Fibroblast of mammary gland (primary cell): ENCODE data around the gene AHNAK.
A peak's percentile ranks its signal among the peaks of the same experiment; 100 is the strongest.

Experiments used
- DNase-seq: peaks from one replicate; pipeline ENCODE4 v3.0.0-alpha.2; 2010; ENCODE audit warnings: low read depth
- H3K4me3 ChIP-seq: 2 replicates; pipeline ENCODE4 v1.5.1; 2011; ENCODE audit warnings: low read depth, mild to moderate bottlenecking, low read length, moderate library complexity; ENCODE audit not compliant: control insufficient read depth
- TF ChIP-seq, protein P1 (sequence below): conservative IDR thresholded peaks from 2 replicates; pipeline ENCODE4 v1.5.1; 2011; ENCODE audit warnings: low read depth, low read length, inconsistent platforms; ENCODE audit not compliant: control insufficient read depth, insufficient read depth

AHNAK gene

DNA sequence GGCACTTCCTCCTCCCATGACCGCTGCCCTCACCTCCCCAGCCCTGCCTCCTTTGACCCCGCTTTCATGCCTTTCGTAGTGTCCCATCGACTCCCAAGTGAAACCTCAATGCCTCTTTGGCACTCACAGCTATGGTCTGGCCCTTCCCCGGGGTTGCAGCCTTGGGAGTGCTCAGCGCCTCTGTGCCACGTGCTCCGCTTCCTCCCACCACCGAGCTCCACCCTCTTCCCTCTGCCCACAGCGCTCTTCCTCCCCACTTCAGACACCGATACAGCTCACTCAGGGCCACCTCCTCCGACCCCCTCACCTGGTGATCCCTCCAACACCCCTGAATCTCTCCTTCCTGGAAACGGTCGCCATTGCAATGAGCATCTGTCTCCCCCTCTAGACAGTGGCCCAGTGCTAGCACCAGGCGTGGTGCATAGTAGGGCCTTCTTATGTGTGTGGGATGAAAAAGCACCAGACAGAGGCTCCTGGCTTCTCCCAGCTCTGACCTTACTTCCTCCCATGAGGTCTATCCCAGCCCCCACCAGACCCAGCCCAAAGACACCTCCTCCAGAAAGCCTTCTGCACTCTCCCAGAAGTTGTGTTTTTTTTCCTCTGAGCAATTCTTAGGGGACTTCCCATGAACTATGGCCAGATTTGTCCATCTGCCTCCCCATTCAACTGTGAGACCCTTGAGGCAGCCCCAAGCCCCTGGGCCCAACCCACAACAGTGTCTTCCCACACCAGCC lies 144.2 kb downstream of the AHNAK start:
- TF ChIP-seq, protein P1, sequence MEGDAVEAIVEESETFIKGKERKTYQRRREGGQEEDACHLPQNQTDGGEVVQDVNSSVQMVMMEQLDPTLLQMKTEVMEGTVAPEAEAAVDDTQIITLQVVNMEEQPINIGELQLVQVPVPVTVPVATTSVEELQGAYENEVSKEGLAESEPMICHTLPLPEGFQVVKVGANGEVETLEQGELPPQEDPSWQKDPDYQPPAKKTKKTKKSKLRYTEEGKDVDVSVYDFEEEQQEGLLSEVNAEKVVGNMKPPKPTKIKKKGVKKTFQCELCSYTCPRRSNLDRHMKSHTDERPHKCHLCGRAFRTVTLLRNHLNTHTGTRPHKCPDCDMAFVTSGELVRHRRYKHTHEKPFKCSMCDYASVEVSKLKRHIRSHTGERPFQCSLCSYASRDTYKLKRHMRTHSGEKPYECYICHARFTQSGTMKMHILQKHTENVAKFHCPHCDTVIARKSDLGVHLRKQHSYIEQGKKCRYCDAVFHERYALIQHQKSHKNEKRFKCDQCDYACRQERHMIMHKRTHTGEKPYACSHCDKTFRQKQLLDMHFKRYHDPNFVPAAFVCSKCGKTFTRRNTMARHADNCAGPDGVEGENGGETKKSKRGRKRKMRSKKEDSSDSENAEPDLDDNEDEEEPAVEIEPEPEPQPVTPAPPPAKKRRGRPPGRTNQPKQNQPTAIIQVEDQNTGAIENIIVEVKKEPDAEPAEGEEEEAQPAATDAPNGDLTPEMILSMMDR, result no peak
- DNase-seq, result peak; percentile 24
- no peak overlapping the region for H3K4me3 ChIP-seq

DNA sequence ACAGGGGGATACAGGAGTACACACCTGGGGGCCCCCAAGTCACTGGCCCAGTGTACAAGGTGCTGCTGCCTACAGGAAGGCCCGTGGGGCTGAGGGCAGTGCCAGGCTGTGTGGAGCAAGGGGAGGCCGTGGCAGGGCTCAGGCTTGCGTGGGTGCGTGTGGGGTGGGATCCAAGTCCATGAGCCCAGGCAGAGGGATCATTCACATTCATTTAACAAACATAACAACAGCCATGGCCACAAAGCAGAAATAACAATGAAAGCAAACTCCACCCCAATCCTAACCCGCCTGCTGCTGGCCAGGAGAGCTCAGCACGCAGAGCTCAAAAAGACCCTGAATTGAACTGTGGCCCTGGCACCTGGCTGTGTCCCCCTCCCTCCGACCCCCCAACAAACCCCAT lies 144.8 kb downstream of the AHNAK start:
- DNase-seq, result no peak
- H3K4me3 ChIP-seq, result no peak overlapping the region
- TF ChIP-seq, protein P1, result no peak

DNA sequence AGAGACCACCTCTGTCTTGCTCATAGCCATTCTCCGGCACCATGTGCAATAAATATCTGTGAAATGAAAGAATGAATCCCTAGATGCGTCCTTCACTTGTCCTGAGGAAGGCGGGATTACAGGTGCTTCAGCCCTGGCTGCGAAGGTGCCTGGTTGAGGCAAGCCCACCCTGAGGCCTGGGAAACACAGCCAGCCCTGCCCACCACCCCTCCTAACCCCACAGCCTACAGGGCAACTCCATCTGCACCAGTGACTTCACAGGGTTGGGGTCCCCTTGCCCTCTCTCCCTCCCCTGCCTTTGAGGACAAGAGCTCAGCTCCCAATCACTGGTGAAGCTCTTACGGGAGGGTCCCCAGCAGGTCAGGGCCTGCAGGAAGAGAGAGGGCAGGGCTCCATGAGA lies 145.2 kb downstream of the AHNAK start:
- TF ChIP-seq, protein P1, result no peak
- DNase-seq, result no peak
- H3K4me3 ChIP-seq, result no peak overlapping the region

DNA sequence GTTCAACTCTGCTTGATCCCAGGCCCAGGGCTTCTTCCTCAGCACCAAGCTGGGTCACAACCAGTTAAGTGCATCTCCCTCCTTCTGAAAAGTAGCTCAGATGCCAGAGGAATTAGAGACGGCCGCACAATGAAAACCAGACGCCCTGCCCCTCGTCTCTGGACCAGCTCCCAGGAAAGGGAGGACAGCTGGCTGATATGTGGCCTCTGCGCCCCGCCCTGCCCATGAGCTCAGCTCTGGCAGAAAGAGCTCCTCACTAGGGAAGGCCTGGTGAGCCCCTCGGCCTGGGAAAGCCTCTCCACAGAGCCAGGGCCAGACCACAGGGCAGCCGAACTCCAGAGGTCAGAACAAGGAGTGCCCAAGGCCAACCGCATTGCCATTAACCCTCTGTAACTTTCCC lies 145.8 kb downstream of the AHNAK start:
- no peak overlapping the region for H3K4me3 ChIP-seq
- peak; percentile 88 for DNase-seq
- TF ChIP-seq, protein P1, result no peak

DNA sequence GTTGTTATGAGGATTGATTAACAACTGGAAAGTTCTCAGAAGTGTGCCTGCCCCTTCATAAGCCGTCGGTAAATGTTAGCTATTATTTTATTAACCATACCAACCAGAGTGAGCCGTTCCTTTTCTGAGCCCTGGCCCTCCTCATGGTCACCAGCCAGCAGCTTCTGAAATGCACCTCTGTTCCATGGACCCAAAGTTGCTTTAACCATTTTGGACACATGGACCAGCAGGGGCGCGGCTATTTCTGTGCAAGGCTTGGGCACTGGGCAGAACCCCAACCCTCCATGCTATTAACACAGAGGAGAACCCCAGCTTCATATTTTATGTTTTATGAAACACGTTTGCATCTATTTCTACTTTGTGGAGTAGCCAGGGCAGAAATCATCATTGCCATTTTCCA lies 146.3 kb downstream of the AHNAK start:
- TF ChIP-seq, protein P1, result no peak
- DNase-seq, result no peak
- no peak overlapping the region for H3K4me3 ChIP-seq

DNA sequence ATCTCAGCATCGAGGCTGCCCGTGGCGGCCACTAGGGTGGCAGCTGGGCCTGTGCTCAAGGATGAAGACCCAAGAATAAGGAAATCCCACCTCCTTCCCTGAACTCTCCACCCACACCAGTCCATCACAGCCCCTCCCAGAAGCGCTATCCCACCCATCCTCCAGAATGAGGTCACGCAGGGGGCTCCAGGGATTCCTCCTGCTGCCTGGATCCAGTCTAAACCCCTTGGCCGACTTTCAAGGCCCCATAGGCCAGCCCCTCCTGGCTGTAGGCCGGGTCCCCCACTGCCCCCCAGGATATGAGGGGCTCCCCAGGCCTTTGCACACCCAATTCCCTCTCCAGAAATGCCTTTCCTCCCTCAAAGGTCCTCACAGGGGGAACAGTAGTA lies 146.7 kb downstream of the AHNAK start:
- DNase-seq, result no peak
- TF ChIP-seq, protein P1, result no peak

More for the DNA sequence above, 146.7 kb downstream of the AHNAK start:
- no peak overlapping the region for H3K4me3 ChIP-seq
